Osteocyte (in vitro differentiated cells): ENCODE measurements around the gene NYAP2. TPM values are rescaled to one million over a fixed set of nuclear protein-coding genes. Genes with fewer than 3 reads are reported as not detected.

Source experiments
- DNase-seq: peaks from one replicate; pipeline ENCODE4 v3.0.0; 2021; ENCODE audit warnings: mixed read lengths; ENCODE audit not compliant: unreplicated experiment; ENCODE audit errors: extremely low spot score
- H3K27ac Mint-ChIP-seq: one replicate; pipeline ENCODE4 v1.8.0; 2021; ENCODE audit warnings: mild to moderate bottlenecking, mixed read lengths; ENCODE audit not compliant: unreplicated experiment
- H3K27me3 Mint-ChIP-seq: one replicate; pipeline ENCODE4 v1.8.0; 2021; ENCODE audit warnings: mixed read lengths; ENCODE audit not compliant: unreplicated experiment
- H3K36me3 Mint-ChIP-seq: one replicate; pipeline ENCODE4 v1.8.0; 2021; ENCODE audit warnings: mixed read lengths; ENCODE audit not compliant: unreplicated experiment
- H3K4me1 Mint-ChIP-seq: one replicate; pipeline ENCODE4 v1.8.0; 2021; ENCODE audit warnings: mixed read lengths; ENCODE audit not compliant: unreplicated experiment
- H3K4me3 Mint-ChIP-seq: one replicate; pipeline ENCODE4 v1.8.0; 2021; ENCODE audit warnings: mild to moderate bottlenecking, moderate library complexity, mixed read lengths; ENCODE audit not compliant: unreplicated experiment
- H3K9me3 Mint-ChIP-seq: one replicate; pipeline ENCODE4 v1.8.0; 2021; ENCODE audit warnings: mixed read lengths; ENCODE audit not compliant: unreplicated experiment
- total RNA-seq: library from RNA; stranded (reverse); gene quantifications from 2 replicates; pipeline ENCODE4 v1.2.1, GENCODE V29; 2021
- TF ChIP-seq, protein P1 (sequence below): fragments of 200-600 bp; sonication (generic); IDR thresholded peaks from 2 replicates; pipeline ENCODE4 v1.5.0; 2021; ENCODE audit warnings: antibody characterized with exemption, mild to moderate bottlenecking, moderate library complexity

The NYAP2 gene
- total RNA-seq, 1 donor from 2014 or later = not detected

DNA sequence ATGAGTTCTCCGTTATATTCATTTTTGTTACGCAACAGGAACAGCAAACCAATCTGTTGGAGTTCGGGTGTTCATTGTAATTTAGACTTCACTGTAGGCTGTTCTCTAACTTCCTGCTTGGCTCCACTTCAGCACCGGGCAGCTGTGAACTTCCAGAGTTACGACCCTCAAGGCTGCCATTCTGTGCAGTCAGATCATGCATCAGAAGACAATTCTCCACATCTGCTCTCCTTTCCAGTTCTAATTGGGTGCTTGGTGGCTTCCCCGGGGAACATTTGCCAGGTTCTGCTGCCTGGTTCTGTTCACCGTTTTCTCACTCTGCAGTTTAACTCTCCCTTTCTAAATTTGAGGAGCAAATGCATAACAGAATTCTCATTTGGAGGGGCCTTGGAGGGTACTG is 237.7 kb downstream of the NYAP2 start:
- no peaks in the 10 kb centered on the region for H3K9me3 Mint-ChIP-seq
- TF ChIP-seq, protein P1, sequence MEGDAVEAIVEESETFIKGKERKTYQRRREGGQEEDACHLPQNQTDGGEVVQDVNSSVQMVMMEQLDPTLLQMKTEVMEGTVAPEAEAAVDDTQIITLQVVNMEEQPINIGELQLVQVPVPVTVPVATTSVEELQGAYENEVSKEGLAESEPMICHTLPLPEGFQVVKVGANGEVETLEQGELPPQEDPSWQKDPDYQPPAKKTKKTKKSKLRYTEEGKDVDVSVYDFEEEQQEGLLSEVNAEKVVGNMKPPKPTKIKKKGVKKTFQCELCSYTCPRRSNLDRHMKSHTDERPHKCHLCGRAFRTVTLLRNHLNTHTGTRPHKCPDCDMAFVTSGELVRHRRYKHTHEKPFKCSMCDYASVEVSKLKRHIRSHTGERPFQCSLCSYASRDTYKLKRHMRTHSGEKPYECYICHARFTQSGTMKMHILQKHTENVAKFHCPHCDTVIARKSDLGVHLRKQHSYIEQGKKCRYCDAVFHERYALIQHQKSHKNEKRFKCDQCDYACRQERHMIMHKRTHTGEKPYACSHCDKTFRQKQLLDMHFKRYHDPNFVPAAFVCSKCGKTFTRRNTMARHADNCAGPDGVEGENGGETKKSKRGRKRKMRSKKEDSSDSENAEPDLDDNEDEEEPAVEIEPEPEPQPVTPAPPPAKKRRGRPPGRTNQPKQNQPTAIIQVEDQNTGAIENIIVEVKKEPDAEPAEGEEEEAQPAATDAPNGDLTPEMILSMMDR = no peak
- H3K27ac Mint-ChIP-seq = no peak overlapping the region
- no peak for DNase-seq
- no peaks in the 10 kb centered on the region for H3K4me1 Mint-ChIP-seq
- H3K4me3 Mint-ChIP-seq = no peak overlapping the region
- H3K36me3 Mint-ChIP-seq = no peaks in the 10 kb centered on the region
- peaks cover 4% of the 10 kb centered on the region for H3K27me3 Mint-ChIP-seq

DNA sequence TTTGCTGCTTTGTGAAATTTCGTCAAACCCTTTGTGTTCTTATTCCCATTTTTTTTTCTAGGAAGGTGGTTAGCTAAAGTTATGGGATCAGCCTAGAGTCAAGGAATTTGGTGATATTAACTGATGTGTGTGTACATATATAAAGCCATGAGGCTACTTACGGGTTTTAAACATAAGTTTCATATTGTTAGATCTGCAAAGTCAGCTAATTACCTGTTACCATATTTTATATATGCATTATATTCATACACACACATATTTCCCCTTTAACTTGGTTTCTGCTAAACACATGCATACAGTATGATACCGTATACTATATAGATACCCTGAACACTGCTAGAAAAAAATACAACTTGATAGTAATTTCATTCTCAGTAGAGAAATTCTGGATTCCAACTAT is 241.0 kb downstream of the NYAP2 start:
- no peak for DNase-seq
- Mint-ChIP-seq H3K9me3 (peaks cover 3% of the 10 kb centered on the region), H3K4me1 (no peaks in the 10 kb centered on the region), H3K27me3 (peaks cover 2% of the 10 kb centered on the region), H3K4me3 (no peak overlapping the region), H3K27ac (no peak overlapping the region), H3K36me3 (peaks cover 2% of the 10 kb centered on the region)
- TF ChIP-seq, protein P1 = no peak

DNA sequence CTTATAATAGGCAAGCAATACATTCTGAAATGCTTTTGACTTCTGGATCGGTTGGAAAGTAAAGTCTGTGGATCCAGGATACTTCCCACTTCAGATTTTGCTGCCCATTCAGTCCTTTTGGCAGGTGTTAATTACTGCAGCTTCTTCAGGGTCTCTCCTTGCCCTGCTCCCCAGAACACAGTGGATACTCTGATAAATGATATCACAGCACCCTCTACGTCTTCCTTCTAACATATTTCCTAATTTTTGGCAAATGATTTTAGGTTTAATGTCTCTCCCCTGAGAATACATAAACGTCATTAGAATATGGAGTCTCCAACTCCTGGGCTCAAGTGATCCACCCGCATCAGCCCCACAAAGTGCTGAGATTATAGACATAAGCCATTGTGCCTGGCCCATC is 249.8 kb downstream of the NYAP2 start:
- Mint-ChIP-seq H3K9me3 (peaks cover 5% of the 10 kb centered on the region), H3K27me3 (peaks cover 3% of the 10 kb centered on the region), H3K4me1 (no peaks in the 10 kb centered on the region), H3K27ac (no peak overlapping the region), H3K36me3 (peaks cover 2% of the 10 kb centered on the region), H3K4me3 (no peak overlapping the region)
- TF ChIP-seq, protein P1 = no peak
- DNase-seq = no peak

DNA sequence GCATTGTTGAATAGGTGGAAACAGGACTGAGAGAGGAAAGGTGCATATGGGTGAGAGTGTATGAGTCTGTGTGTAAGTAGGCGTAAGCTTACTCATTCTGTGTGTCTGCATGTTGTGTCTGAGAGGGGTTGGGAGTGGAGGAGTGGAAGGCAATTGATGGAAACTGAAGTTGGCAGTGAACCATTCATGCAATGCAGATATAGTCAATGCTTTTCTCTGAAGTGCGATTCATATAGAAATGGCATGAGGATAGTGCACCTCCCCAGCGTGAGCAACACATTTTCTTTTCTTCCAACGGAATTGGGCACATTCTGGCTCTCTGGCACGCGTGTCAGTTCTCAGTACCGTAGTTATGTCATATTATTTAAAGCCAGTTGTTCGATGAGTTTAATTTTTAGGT is 250.5 kb downstream of the NYAP2 start:
- Mint-ChIP-seq H3K36me3 (peaks cover 2% of the 10 kb centered on the region), H3K4me1 (no peaks in the 10 kb centered on the region), H3K27me3 (peaks cover 3% of the 10 kb centered on the region), H3K27ac (no peak overlapping the region), H3K4me3 (no peak overlapping the region), H3K9me3 (peaks cover 5% of the 10 kb centered on the region)
- TF ChIP-seq, protein P1 = no peak
- DNase-seq = no peak

DNA sequence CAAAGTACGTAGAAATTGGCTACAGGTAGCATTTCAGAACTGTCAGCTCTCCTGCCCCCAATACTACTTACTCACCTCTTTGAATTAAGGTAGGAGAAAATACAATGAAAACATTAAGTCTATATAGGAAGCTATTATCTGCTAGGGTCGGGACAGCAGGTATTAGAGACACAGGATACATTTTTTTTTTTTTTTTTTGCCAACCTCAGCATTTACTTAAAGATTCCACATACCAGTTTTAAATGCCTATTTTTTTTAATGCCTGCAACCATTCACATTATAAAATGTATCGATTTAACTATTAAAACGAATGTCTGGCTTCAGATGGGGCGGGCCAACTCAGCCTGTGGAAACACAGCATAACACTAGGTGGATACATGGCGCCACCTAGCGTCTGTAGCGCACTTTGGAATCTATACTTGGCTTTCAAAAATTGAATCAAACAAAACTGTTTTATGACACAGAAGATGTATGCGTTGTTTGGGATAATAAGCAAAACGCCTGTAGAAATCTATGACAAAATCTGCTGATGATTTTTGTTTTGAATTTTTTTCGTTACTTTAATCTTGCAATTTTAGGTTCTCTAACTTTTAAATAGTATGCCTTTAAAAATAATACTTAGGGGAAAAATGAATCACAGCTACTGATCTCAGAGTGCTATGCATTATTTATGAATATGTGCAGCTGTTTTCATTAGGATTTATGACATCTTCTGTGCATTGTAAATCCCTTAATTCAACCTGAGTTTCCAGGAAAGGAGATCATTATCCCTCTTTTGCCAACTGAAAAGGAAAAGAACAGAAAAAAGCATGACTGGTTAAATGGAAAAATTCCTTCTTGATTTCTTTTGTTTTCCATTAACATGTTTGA is 261.0 kb downstream of the NYAP2 start:
- Mint-ChIP-seq H3K36me3 (no peaks in the 10 kb centered on the region), H3K4me1 (no peaks in the 10 kb centered on the region), H3K4me3 (no peak overlapping the region), H3K9me3 (no peaks in the 10 kb centered on the region), H3K27me3 (peaks cover 23% of the 10 kb centered on the region), H3K27ac (no peak overlapping the region)
- TF ChIP-seq, protein P1 = peak; percentile 94
- DNase-seq = peak; percentile 87
